H9 (cell line): ENCODE data around the gene C19orf53. TPM values are rescaled to one million over a fixed set of nuclear protein-coding genes. Genes with fewer than 3 reads are reported as not detected.

Experiments used
- DNase-seq: peaks from one replicate; pipeline ENCODE4 v3.0.0-alpha.2; 2017
- H2AFZ ChIP-seq: one replicate; pipeline ENCODE4 v1.6.1; 2013; ENCODE audit warnings: mild to moderate bottlenecking, low read length, control low read depth, moderate library complexity
- H2AK5ac ChIP-seq: 2 replicates; pipeline ENCODE4 v1.6.1; 2013; ENCODE audit warnings: low read length, control low read depth, mixed read lengths; ENCODE audit not compliant: insufficient read length
- H2BK120ac ChIP-seq: one replicate; pipeline ENCODE4 v1.6.1; 2013; ENCODE audit warnings: low read depth, mild to moderate bottlenecking, low read length, control low read depth, inconsistent platforms; ENCODE audit not compliant: poor library complexity, severe bottlenecking
- H2BK12ac ChIP-seq: 2 replicates; pipeline ENCODE4 v1.6.1; 2013; ENCODE audit warnings: low read length, control low read depth, mixed read lengths, low read depth; ENCODE audit not compliant: insufficient read length
- H2BK15ac ChIP-seq: 2 replicates; pipeline ENCODE4 v1.6.1; 2013; ENCODE audit warnings: low read depth, low read length, control low read depth
- H2BK20ac ChIP-seq: one replicate; pipeline ENCODE4 v1.6.1; 2013; ENCODE audit warnings: low read depth, mild to moderate bottlenecking, low read length, control low read depth, inconsistent platforms; ENCODE audit not compliant: poor library complexity, severe bottlenecking
- H2BK5ac ChIP-seq: 2 replicates; pipeline ENCODE4 v1.6.1; 2013; ENCODE audit warnings: low read length, control low read depth, mixed read lengths; ENCODE audit not compliant: insufficient read length
- H3K14ac ChIP-seq: 2 replicates; pipeline ENCODE4 v1.6.1; 2013; ENCODE audit warnings: low read length, control low read depth; ENCODE audit not compliant: insufficient read depth
- H3K18ac ChIP-seq: 2 replicates; pipeline ENCODE4 v1.6.1; 2013; ENCODE audit warnings: low read depth, mild to moderate bottlenecking, mixed read lengths, low read length, control low read depth; ENCODE audit not compliant: insufficient read length
- H3K23ac ChIP-seq: 2 replicates; pipeline ENCODE4 v1.6.1; 2013; ENCODE audit warnings: low read length, control low read depth, mixed read lengths, low read depth; ENCODE audit not compliant: insufficient read length
- H3K23me2 ChIP-seq: 2 replicates; pipeline ENCODE4 v1.6.1; 2013; ENCODE audit warnings: low read depth, mild to moderate bottlenecking, mixed read lengths, low read length, control low read depth; ENCODE audit not compliant: insufficient read length, poor library complexity, severe bottlenecking
- H3K27ac ChIP-seq: 2 replicates; pipeline ENCODE4 v1.5.1; 2013; ENCODE audit warnings: low read length, control low read depth, mixed read lengths, low read depth; ENCODE audit not compliant: insufficient read length
- H3K27me3 ChIP-seq: 2 replicates; pipeline ENCODE4 v1.6.1; 2013; ENCODE audit warnings: low read length, control low read depth, inconsistent platforms; ENCODE audit not compliant: insufficient read depth
- H3K4ac ChIP-seq: 2 replicates; pipeline ENCODE4 v1.6.1; 2013; ENCODE audit warnings: low read depth, mild to moderate bottlenecking, control low read depth, inconsistent platforms, low read length, moderate library complexity
- H3K4me1 ChIP-seq: 2 replicates; pipeline ENCODE4 v1.6.1; 2013; ENCODE audit warnings: low read length, control low read depth, inconsistent platforms; ENCODE audit not compliant: insufficient read depth
- H3K4me2 ChIP-seq: 2 replicates; pipeline ENCODE4 v1.6.1; 2013; ENCODE audit warnings: low read length, control low read depth, mixed read lengths; ENCODE audit not compliant: insufficient read length, insufficient read depth
- H3K56ac ChIP-seq: 2 replicates; pipeline ENCODE4 v1.6.1; 2013; ENCODE audit warnings: low read depth, mild to moderate bottlenecking, mixed read lengths, low read length, control low read depth; ENCODE audit not compliant: insufficient read length
- H3K79me1 ChIP-seq: 2 replicates; pipeline ENCODE4 v1.6.1; 2013; ENCODE audit warnings: low read depth, mild to moderate bottlenecking, moderate library complexity, low read length, control low read depth, inconsistent platforms; ENCODE audit not compliant: insufficient read depth, poor library complexity, severe bottlenecking
- H3K79me2 ChIP-seq: 2 replicates; pipeline ENCODE4 v1.6.1; 2013; ENCODE audit warnings: low read length, control low read depth, inconsistent platforms; ENCODE audit not compliant: insufficient read depth
- H3K9ac ChIP-seq: 2 replicates; pipeline ENCODE4 v1.6.1; 2013; ENCODE audit warnings: low read length, control low read depth, mixed read lengths; ENCODE audit not compliant: insufficient read length; ENCODE audit errors: extremely low read depth
- H3K9me3 ChIP-seq: one replicate; pipeline ENCODE4 v1.6.1; 2013; ENCODE audit warnings: low read depth, low read length, inconsistent platforms; ENCODE audit not compliant: control insufficient read depth
- H3T11ph ChIP-seq: one replicate; pipeline ENCODE4 v1.6.1; 2013; ENCODE audit warnings: mild to moderate bottlenecking, low read length, control low read depth, inconsistent platforms
- H4K20me1 ChIP-seq: one replicate; pipeline ENCODE4 v1.6.1; 2013; ENCODE audit not compliant: control insufficient read depth, insufficient read length, insufficient read depth
- H4K5ac ChIP-seq: 2 replicates; pipeline ENCODE4 v1.6.1; 2013; ENCODE audit warnings: low read depth, mild to moderate bottlenecking, mixed read lengths, low read length, control low read depth; ENCODE audit not compliant: insufficient read length
- H4K8ac ChIP-seq: replicated peaks from 2 replicates; pipeline ENCODE4 v1.6.1; 2013; ENCODE audit warnings: low read length, control low read depth, mixed read lengths, low read depth; ENCODE audit not compliant: insufficient read length
- H4K91ac ChIP-seq: 2 replicates; pipeline ENCODE4 v1.6.1; 2013; ENCODE audit warnings: low read depth, mild to moderate bottlenecking, moderate library complexity, mixed read lengths, low read length, control low read depth; ENCODE audit not compliant: insufficient read length
- H3K27ac Mint-ChIP-seq, 3 experiments: 2 replicates in 2 of 3; 3 replicates in 1 of 3; pipeline ENCODE4 v1.8.0; 2020 to 2021; ENCODE audit warnings: mixed read lengths in 3 of 3, mild to moderate bottlenecking in 1 of 3, moderate library complexity in 1 of 3
- H3K27me3 Mint-ChIP-seq: 2 replicates; pipeline ENCODE4 v1.8.0; 2021; ENCODE audit warnings: low read depth, mild to moderate bottlenecking, moderate library complexity, mixed read lengths
- H3K36me3 Mint-ChIP-seq, 3 experiments: 2 replicates in 2 of 3; 3 replicates in 1 of 3; pipeline ENCODE4 v1.8.0; 2020 to 2021; ENCODE audit warnings: low read depth in 3 of 3, mixed read lengths in 3 of 3; ENCODE audit not compliant: insufficient read depth in 1 of 3
- H3K4me1 Mint-ChIP-seq, 2 experiments: 2 replicates each; pipeline ENCODE4 v1.8.0; 2020; ENCODE audit warnings: mixed read lengths in 2 of 2
- H3K4me3 Mint-ChIP-seq, 2 experiments: 2 replicates in 1 of 2; 3 replicates in 1 of 2; pipeline ENCODE4 v1.8.0; 2020 to 2021; ENCODE audit warnings: mild to moderate bottlenecking in 2 of 2, mixed read lengths in 2 of 2, moderate library complexity in 1 of 2
- H3K9me3 Mint-ChIP-seq, 2 experiments: 2 replicates in 1 of 2; 3 replicates in 1 of 2; pipeline ENCODE4 v1.8.0; 2020; ENCODE audit warnings: mild to moderate bottlenecking in 2 of 2, mixed read lengths in 2 of 2, moderate library complexity in 1 of 2
- CTCF ChIP-seq: fragments of 200-600 bp; sonication (generic); conservative IDR thresholded peaks from 3 replicates; pipeline ENCODE4 v1.8.0; 2021; ENCODE audit warnings: antibody characterized with exemption, mild to moderate bottlenecking
- WGBS: extraction: QIAGEN DNeasy Blood & Tissue Kit; methylation state at CpG from one replicate; pipeline ENCODE4 v1.1.7; 2013; ENCODE audit warnings: missing lambda C conversion rate, low lambda C conversion rate, mixed read lengths; ENCODE audit not compliant: insufficient read length; ENCODE audit errors: extremely low coverage; 5-methylcytosine and 5-hydroxymethylcytosine counted together
- total RNA-seq: library from RNA; stranded (reverse); gene quantifications from 2 replicates; pipeline ENCODE4 v1.2.1, GENCODE V29; 2021

The C19orf53 gene
- total RNA-seq, 1 experiment from 2014 or later, result 129 TPM

- Histone ChIP-seq H4K8ac (no peak overlapping the region), H3K4ac (no peak overlapping the region), H3K79me1 (no peaks in the 10 kb centered on the region), H4K20me1 (no peaks in the 10 kb centered on the region), H3K4me2 (no peak overlapping the region), H3T11ph (no peak overlapping the region), H3K9ac (no peak overlapping the region), H3K27ac (no peak overlapping the region), H2AK5ac (no peak overlapping the region), H3K27me3 (no peaks in the 10 kb centered on the region), H2BK120ac (no peak overlapping the region), H3K9me3 (no peaks in the 10 kb centered on the region), H3K14ac (no peak overlapping the region), H3K4me1 (no peaks in the 10 kb centered on the region), H4K91ac (no peak overlapping the region), H4K5ac (no peak overlapping the region), H3K23ac (no peak overlapping the region), H3K56ac (no peak overlapping the region), H3K18ac (no peak overlapping the region), H2BK20ac (no peak overlapping the region), H2AFZ (no peak overlapping the region), H3K23me2 (peaks cover 5% of the 10 kb centered on the region), H2BK15ac (no peak overlapping the region), H2BK5ac (no peak overlapping the region), H3K79me2 (no peaks in the 10 kb centered on the region), H2BK12ac (no peak overlapping the region)
- Mint-ChIP-seq H3K4me1 (peaks cover 15 to 17% of the 10 kb centered on the region in 2 experiments), H3K27me3 (no peaks in the 10 kb centered on the region; the same call in 1 of the 2 replicates), H3K36me3 (peaks cover 10 to 26% (median 23%) of the 10 kb centered on the region in 3 experiments; a peak in 6 of 7 replicates), H3K4me3 (no peak overlapping the region), H3K9me3 (no peaks in the 10 kb centered on the region), H3K27ac (no peak overlapping the region)
- DNase-seq, result no peak
- WGBS, result no CpG with 5 or more reads among the region's 7 CpGs
- no peak for TF ChIP-seq CTCF
Measured at GRCh38 chr19:13797870-13798269, 23.6 kb downstream of the C19orf53 start.
